AG10803 (cell line): Measurements from ENCODE around the gene FBXL17.

ENCODE experiments used
- DNase-seq: peaks from one replicate; pipeline ENCODE4 v3.0.0; 2010; ENCODE audit warnings: low read depth
- H3K4me3 ChIP-seq: 2 replicates; pipeline ENCODE4 v1.5.1; 2011; ENCODE audit warnings: mild to moderate bottlenecking, low read length, control low read depth
- TF ChIP-seq, protein P1 (sequence below): conservative IDR thresholded peaks from 2 replicates; pipeline ENCODE4 v1.5.1; 2011; ENCODE audit warnings: mild to moderate bottlenecking, low read length, control low read depth, inconsistent platforms

The FBXL17 gene

DNA sequence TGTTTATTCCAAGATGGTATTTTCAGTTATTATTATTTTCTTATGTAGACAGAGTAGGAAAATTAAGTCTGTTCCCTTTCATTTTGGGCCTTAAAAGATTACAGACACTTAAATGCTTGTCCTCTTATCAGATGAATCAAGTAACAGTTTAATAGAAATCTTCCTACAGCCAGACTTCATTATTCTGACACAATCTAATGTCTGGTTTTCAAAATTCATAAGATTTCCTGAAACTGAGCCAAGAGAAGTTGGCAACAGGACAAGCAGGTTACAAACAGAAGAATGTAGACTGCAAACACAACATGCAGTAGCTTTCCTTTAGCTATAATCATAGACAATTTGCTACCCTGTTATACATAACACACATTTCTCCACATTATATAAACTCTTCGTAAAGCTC lies 130.5 kb downstream of the FBXL17 start:
- TF ChIP-seq, protein P1, sequence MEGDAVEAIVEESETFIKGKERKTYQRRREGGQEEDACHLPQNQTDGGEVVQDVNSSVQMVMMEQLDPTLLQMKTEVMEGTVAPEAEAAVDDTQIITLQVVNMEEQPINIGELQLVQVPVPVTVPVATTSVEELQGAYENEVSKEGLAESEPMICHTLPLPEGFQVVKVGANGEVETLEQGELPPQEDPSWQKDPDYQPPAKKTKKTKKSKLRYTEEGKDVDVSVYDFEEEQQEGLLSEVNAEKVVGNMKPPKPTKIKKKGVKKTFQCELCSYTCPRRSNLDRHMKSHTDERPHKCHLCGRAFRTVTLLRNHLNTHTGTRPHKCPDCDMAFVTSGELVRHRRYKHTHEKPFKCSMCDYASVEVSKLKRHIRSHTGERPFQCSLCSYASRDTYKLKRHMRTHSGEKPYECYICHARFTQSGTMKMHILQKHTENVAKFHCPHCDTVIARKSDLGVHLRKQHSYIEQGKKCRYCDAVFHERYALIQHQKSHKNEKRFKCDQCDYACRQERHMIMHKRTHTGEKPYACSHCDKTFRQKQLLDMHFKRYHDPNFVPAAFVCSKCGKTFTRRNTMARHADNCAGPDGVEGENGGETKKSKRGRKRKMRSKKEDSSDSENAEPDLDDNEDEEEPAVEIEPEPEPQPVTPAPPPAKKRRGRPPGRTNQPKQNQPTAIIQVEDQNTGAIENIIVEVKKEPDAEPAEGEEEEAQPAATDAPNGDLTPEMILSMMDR = no peak
- no peak for DNase-seq
- H3K4me3 ChIP-seq = no peak overlapping the region

DNA sequence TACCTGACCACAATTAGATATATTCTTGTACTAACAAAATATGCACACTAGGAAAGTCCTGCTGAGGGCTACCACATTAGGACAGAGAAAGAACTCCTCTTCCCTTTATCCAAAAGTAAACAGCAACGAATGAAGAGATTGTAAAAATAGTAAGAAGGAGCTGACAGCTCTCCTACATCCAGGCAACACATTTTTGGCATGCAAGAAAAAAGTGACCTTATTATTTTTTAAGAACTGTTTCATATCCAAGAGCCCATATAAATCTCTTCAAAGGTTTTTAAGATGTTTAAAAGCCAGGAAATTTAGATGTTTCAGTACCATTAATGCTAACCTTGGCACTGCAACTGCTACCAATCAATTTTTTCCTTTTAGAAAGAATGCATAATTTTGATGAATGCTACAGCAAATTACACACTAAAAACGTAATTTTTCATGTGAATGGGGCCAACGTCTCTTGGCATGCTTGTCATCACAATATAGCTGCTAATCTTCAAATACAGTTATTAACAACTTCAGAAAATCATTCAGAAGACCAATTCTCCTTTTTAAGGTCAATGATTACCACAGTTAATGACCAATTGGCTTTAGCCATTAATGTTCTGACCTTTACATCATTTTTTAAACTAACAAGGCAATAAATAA lies 132.0 kb downstream of the FBXL17 start:
- no peak for DNase-seq
- TF ChIP-seq, protein P1 = no peak
- no peak overlapping the region for H3K4me3 ChIP-seq

DNA sequence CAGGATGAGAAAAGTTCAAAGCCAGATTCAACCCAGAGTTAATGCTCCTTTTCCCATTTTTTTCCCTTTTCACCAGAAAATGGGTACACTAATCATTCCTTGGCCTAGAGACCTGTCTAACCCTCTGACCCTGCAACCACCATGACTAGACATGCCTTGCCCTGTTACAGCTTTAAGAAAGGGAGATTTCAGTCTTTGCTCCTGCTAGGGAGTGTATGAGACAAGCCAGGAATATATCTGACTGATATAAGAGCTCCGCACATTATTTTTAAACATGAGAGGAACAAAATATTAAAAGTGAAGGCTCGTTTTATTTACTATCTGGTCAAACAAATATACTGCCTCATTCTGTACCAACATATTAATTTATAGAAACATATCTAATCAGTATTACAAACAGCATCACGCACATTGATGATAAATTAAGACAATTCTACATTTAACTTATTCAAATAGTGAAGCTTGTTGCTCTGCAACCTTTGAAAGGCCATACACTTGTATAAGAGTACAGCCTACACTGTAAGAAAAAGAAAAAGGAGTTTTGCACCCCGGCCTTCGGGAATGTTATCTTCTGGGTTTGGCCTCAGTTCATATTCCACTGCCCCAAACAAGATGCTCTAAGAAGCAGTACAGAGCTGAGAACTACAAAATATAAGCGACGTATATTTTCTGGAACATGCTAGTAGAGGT lies 132.7 kb downstream of the FBXL17 start:
- TF ChIP-seq, protein P1 = no peak
- no peak overlapping the region for H3K4me3 ChIP-seq
- DNase-seq = no peak

DNA sequence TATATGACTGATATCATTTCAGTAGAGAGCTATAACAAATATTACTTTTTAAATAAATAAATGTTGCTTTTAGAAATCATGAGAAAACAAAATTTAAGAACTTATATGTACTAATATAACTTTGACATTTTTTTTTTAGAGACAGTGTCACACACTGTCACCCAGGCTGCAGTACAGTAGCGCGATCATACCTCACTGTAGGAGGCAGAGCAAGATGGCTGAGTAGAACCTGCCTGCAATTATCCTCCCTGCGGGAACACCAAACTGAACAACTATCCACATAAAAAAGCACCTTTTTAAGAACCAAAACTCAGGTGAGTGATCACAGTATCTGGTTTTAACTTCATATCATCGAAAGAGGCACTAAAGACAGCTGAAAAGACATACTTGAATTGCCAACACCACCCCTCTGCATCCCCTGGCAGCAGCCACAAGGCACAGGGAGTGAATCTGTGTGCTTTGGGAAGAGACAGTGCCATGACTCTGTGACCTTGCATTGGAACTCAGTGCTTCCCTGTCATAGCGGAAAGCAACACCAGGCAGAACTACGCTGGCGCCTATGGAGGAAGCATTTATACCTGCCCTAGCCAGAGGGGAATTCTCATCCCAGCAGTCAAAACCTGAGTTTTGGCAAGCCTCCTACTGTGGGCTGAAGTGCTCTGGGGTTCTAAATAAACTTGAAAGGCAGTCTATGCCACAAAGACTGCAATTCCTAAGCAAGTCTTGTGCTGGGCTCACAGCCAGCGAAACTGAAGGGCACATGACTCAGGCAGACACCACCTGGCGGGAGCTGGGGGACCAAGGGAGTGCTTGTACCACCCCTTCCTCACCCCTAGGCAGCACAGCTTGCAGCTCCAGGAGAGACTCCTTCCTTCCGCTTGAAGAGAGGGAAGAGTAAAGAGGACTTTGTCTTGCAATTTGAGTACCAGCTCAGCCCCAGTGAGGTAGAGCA lies 142.7 kb downstream of the FBXL17 start:
- no peak for DNase-seq
- H3K4me3 ChIP-seq = no peak overlapping the region
- TF ChIP-seq, protein P1 = no peak

DNA sequence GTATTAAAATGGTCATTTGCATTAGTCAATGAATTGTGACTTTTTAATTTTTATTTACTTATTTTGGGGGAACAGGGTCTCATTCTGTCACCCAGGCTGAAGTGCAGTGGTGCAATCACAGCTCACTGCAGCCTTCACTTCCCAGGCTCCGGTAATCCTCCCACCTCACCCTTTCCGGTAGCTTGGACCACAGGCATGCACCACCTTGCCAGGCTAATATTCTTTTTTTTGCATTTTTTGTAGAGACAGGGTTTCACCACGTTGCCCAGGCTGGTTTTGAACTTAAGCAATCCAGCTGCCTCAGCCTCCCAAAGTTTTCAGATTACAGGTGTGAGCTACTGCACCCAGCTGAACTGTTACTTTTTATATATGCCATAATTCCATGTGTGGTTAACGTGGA lies 143.4 kb downstream of the FBXL17 start:
- no peak overlapping the region for H3K4me3 ChIP-seq
- TF ChIP-seq, protein P1 = no peak
- DNase-seq = no peak

DNA sequence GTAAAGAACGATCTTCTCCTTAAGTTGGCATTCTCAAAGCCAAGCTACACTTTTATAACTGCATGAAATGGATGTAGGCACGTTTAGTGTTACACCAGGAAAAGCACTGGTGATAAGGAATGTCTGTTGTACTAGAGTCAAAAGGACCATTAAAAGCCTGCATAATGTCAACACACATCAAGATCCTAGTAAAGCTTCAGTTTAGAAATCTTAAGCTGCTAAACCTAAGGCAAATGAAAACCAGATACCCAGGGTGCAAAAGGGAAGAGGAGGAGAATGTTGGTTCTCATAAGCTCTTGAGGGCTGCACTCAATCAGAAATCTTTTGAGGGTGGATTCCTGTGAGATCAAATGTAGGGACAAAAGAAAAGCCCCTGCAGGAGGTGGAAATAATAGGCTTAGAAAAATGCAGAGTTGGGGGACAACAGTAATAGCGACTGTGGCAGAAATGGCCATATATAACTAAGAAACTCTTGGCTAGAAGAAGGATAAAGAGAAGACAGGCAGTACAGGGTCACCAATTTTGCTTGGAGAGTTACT lies 148.2 kb downstream of the FBXL17 start:
- TF ChIP-seq, protein P1 = no peak

More for the DNA sequence above, 148.2 kb downstream of the FBXL17 start:
- H3K4me3 ChIP-seq = no peak overlapping the region
- no peak for DNase-seq
